ENCODE data around the gene ARHGAP30. TPM values are rescaled to one million over a fixed set of nuclear protein-coding genes. Genes with fewer than 3 reads are reported as not detected.

The ARHGAP30 gene
- total and polyA plus RNA-seq, 2 of the 4 experiments (the other 2 are of a cell fraction) = 0.02 TPM; not detected in 1

DNA sequence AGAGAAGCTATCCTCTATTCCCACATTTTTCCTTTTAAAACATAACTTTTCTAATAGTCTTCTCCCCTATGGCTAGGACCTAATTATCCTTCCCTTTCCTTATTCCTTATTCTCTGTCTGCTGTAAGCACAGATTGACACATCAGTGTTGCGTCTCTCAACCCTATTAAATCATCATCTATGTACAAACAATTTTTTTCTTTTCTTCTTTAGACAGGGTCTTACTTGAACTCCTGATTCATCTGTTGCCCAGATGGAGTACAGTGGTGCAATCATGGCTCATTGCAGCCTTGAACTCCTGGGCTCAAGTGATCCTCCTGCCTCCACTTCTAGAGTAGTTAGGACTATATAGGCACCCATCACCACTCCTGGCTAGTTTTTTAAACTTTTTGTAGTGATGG lies 36.7 kb upstream of the ARHGAP30 start:
- no peak overlapping the region for H2AK9ac ChIP-seq (replicated peaks; ENCODE audit: low read depth, low read length, poor library complexity)
- ATAC-seq (ENCODE audit: low read depth) = no peak
- H3K14ac ChIP-seq (replicated peaks; ENCODE audit: low read depth, low read length) = no peak overlapping the region
- dilution Hi-C loops (cut with HindIII; ENCODE audit: low sequenced_read_pairs, unreplicated experiment) = no loop called here
- no peak for DNase-seq
- no peaks in the 10 kb centered on the region for H3K27me3 ChIP-seq (ENCODE audit: control insufficient read depth, insufficient read depth, low read length)
- peaks cover 11 to 56% of the 10 kb centered on the region in 2 experiments for H3K79me1 ChIP-seq (ENCODE audit: low read depth in 1 of 2, low read length in 2 of 2)
- no peaks in the 10 kb centered on the region for H3K9me3 ChIP-seq (ENCODE audit: control insufficient read depth, insufficient read depth, low read length)
- H2BK120ac ChIP-seq (ENCODE audit: low read depth, low read length) = no peak overlapping the region
- no peak overlapping the region for H2AFZ ChIP-seq (replicated peaks; ENCODE audit: low read length, poor library complexity)
- WGBS, 2 experiments (ENCODE audit: extremely low coverage in 2 of 2, insufficient read length in 1 of 2) = 80% methylated on average over 1 of the region's 1 CpG; no CpG with 5 or more reads in 1 of the 2 experiments
- H3K4me2 ChIP-seq (ENCODE audit: low read depth, low read length) = no peak overlapping the region
- H4K8ac ChIP-seq (ENCODE audit: low read depth in 2 of 2, low read length in 2 of 2) = no peak overlapping the region
- peaks cover 15% of the 10 kb centered on the region for H3K36me3 ChIP-seq (ENCODE audit: control insufficient read depth, insufficient read depth, low read length)
- H3K4me1 ChIP-seq (ENCODE audit: control insufficient read depth, insufficient read depth, low read length) = no peaks in the 10 kb centered on the region
- no peak overlapping the region for H3K27ac ChIP-seq (ENCODE audit: insufficient read depth, low read length)
- peaks cover 44% of the 10 kb centered on the region for H4K20me1 ChIP-seq (ENCODE audit: insufficient read depth, low read length)
- H3K56ac ChIP-seq (ENCODE audit: extremely low read depth, insufficient read depth, low read length) = no peak overlapping the region
- ChIA-PET POLR2A (ENCODE audit: unreplicated experiment) (no interaction called here), CTCF (interaction anchor here (1.4 kb wide), 1 partner anchor 9 kb away, joined by 4 read pairs; no protein-coding TSS in a partner anchor)
- no peak for TF ChIP-seq FOS (IDR thresholded peaks at IDR 0.05; ENCODE audit: low read depth, low read length)
- TF ChIP-seq BHLHE40 (IDR thresholded peaks at IDR 0.05; ENCODE audit: low read depth, low read length) = no peak
- no peak for TF ChIP-seq NFE2L2 (IDR thresholded peaks at IDR 0.05; ENCODE audit: low read depth, low read length)
- TF ChIP-seq MAZ (IDR thresholded peaks at IDR 0.05; ENCODE audit: borderline replicate concordance, low read depth, low read length) = no peak
- H2BK20ac ChIP-seq (ENCODE audit: low read depth, low read length) = no peak overlapping the region
- H2BK15ac ChIP-seq (ENCODE audit: low read depth, low read length) = no peak overlapping the region
- H2BK5ac ChIP-seq (ENCODE audit: low read depth, low read length, poor library complexity, severe bottlenecking) = no peak overlapping the region
- no peak overlapping the region for H3K4me3 ChIP-seq (ENCODE audit: insufficient read depth, low read depth, low read length)
- H3K9ac ChIP-seq (ENCODE audit: low read depth, low read length) = no peak overlapping the region
- H3K9me1 ChIP-seq (ENCODE audit: insufficient read depth, low read length) = no peaks in the 10 kb centered on the region
- no peak overlapping the region for H3K23ac ChIP-seq (ENCODE audit: low read depth, low read length)
- intact Hi-C loops (cut with micrococcal nuclease) = no loop called here
- H3K18ac ChIP-seq (ENCODE audit: low read depth, low read length) = no peak overlapping the region
- no peak overlapping the region for H4K91ac ChIP-seq (ENCODE audit: insufficient read depth, low read depth, low read length)
- H2AK5ac ChIP-seq (ENCODE audit: low read depth, low read length) = no peak overlapping the region
- in situ Hi-C loops (cut with MboI; ENCODE audit: low sequenced_read_pairs) = no loop called here
- no peak overlapping the region for H4K5ac ChIP-seq (ENCODE audit: low read depth, low read length)
- no peak overlapping the region for H3K4ac ChIP-seq (ENCODE audit: low read depth, low read length)
- no TSS peak for BruUV-seq (replicated peaks)

Data from IMR-90 (cell line).